ENCODE results near the gene KLF11.

Gene KLF11

DNA sequence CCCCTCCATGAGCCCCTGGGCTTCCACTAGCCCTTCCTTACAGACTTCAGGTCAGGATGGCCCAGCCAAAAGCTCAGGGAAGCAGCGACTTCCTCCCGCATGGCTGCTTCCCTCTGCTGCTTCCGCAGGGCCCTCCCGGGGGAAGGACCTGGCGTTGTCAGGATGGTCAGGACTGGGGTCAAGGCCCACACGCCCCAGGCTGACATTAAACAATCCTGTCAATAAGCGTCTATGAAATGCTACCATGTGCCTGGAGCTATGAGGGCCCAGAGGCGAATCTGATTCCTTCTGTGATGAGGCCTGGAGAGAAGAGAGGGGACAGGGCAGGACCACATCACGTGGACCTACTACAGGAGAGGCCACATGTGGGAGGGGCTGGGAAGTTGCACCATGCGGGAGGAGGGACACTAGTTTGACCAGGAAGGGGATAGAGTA, 19.6 kb downstream of the KLF11 start:
- Histone ChIP-seq H3K27me3 (ENCODE audit: control insufficient read depth, insufficient read depth, low read length) (no peaks in the 10 kb centered on the region), H3K36me3 (ENCODE audit: control insufficient read depth, insufficient read depth, low read length) (no peaks in the 10 kb centered on the region), H3K9ac (no peak overlapping the region), H3K4me3 (ENCODE audit: low read depth, low read length) (no peak overlapping the region), H2AFZ (no peak overlapping the region), H3K27ac (no peak overlapping the region), H3K79me2 (no peaks in the 10 kb centered on the region), H3K4me2 (ENCODE audit: low read length) (no peak overlapping the region), H3K9me3 (ENCODE audit: control insufficient read depth, low read length) (no peaks in the 10 kb centered on the region), H3K4me1 (no peaks in the 10 kb centered on the region)
- TF ChIP-seq CTCF (IDR thresholded peaks at IDR 0.05), result no peak

- no peak for TF ChIP-seq CTCF (IDR thresholded peaks at IDR 0.05)
- Histone ChIP-seq H3K4me2 (ENCODE audit: low read length) (no peak overlapping the region), H3K9ac (no peak overlapping the region), H3K27me3 (ENCODE audit: control insufficient read depth, insufficient read depth, low read length) (no peaks in the 10 kb centered on the region), H3K4me1 (no peaks in the 10 kb centered on the region), H3K36me3 (ENCODE audit: control insufficient read depth, insufficient read depth, low read length) (no peaks in the 10 kb centered on the region), H3K79me2 (no peaks in the 10 kb centered on the region), H2AFZ (no peak overlapping the region), H3K4me3 (ENCODE audit: low read depth, low read length) (no peak overlapping the region), H3K27ac (no peak overlapping the region), H3K9me3 (ENCODE audit: control insufficient read depth, low read length) (no peaks in the 10 kb centered on the region)
Observed at GRCh38 chr2:10063566-10063965, 20.2 kb downstream of the KLF11 start.

- H3K27ac ChIP-seq, result no peak overlapping the region
- H3K27me3 ChIP-seq (ENCODE audit: control insufficient read depth, insufficient read depth, low read length), result no peaks in the 10 kb centered on the region
- H3K4me3 ChIP-seq (ENCODE audit: low read depth, low read length), result no peak overlapping the region
- H3K36me3 ChIP-seq (ENCODE audit: control insufficient read depth, insufficient read depth, low read length), result no peaks in the 10 kb centered on the region
- no peak overlapping the region for H3K9ac ChIP-seq
- no peaks in the 10 kb centered on the region for H3K4me1 ChIP-seq
- no peak overlapping the region for H3K4me2 ChIP-seq (ENCODE audit: low read length)
- H3K79me2 ChIP-seq, result no peaks in the 10 kb centered on the region
- no peaks in the 10 kb centered on the region for H3K9me3 ChIP-seq (ENCODE audit: control insufficient read depth, low read length)
- no peak for TF ChIP-seq CTCF (IDR thresholded peaks at IDR 0.05)
- H2AFZ ChIP-seq, result no peak overlapping the region
Observed at GRCh38 chr2:10064932-10065772, 21.8 kb downstream of the KLF11 start.

- Histone ChIP-seq H3K36me3 (ENCODE audit: control insufficient read depth, insufficient read depth, low read length) (no peaks in the 10 kb centered on the region), H3K9ac (no peak overlapping the region), H3K4me3 (ENCODE audit: low read depth, low read length) (no peak overlapping the region), H2AFZ (no peak overlapping the region), H3K27me3 (ENCODE audit: control insufficient read depth, insufficient read depth, low read length) (no peaks in the 10 kb centered on the region), H3K9me3 (ENCODE audit: control insufficient read depth, low read length) (no peaks in the 10 kb centered on the region), H3K4me1 (no peaks in the 10 kb centered on the region), H3K4me2 (ENCODE audit: low read length) (no peak overlapping the region), H3K79me2 (no peaks in the 10 kb centered on the region), H3K27ac (no peak overlapping the region)
- no peak for TF ChIP-seq CTCF (IDR thresholded peaks at IDR 0.05)
Observed at GRCh38 chr2:10065773-10066055, 22.4 kb downstream of the KLF11 start.

DNA sequence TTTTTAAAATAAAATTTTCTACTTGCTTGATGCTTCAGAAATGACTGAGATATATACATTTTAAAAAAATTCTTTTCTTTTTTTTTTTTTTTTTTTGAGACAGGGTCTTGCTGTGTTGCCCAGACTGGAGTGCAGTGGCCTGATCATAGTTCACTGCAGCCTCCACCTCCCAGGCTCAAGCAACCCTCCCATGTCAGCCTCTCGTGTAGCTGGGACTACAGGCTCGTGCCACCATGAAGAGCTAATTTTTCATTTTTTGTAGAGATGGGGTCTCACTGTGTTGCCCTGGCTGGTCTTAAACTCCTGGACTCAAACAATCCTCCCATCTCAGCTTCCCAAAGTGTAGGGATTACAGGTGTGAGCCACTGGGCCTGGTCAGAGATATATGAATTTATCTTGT, 24.0 kb downstream of the KLF11 start:
- Histone ChIP-seq H2AFZ (no peak overlapping the region), H3K9ac (no peak overlapping the region), H3K4me2 (ENCODE audit: low read length) (no peak overlapping the region), H3K27ac (no peak overlapping the region), H3K4me3 (ENCODE audit: low read depth, low read length) (no peak overlapping the region), H3K27me3 (ENCODE audit: control insufficient read depth, insufficient read depth, low read length) (no peaks in the 10 kb centered on the region), H3K9me3 (ENCODE audit: control insufficient read depth, low read length) (no peaks in the 10 kb centered on the region), H3K79me2 (no peaks in the 10 kb centered on the region), H3K36me3 (ENCODE audit: control insufficient read depth, insufficient read depth, low read length) (no peaks in the 10 kb centered on the region), H3K4me1 (no peaks in the 10 kb centered on the region)
- no peak for TF ChIP-seq CTCF (IDR thresholded peaks at IDR 0.05)
